ENCODE measurements around the gene TEK.

GRCh38 chr9:27124151-27124550 lies 15.1 kb downstream of the TEK start:
- TF ChIP-seq EZH2phosphoT487 (IDR thresholded peaks at IDR 0.05; ENCODE audit: unreplicated experiment) (no peak), CTCF (conservative IDR thresholded peaks at IDR 0.05; ENCODE audit: low read depth in 2 of 2) (no peak), REST (IDR thresholded peaks at IDR 0.05; ENCODE audit: unreplicated experiment) (no peak)

Data from GM23338 (cell line).